Measurements from ENCODE around the gene AZI2.

Gene AZI2

DNA sequence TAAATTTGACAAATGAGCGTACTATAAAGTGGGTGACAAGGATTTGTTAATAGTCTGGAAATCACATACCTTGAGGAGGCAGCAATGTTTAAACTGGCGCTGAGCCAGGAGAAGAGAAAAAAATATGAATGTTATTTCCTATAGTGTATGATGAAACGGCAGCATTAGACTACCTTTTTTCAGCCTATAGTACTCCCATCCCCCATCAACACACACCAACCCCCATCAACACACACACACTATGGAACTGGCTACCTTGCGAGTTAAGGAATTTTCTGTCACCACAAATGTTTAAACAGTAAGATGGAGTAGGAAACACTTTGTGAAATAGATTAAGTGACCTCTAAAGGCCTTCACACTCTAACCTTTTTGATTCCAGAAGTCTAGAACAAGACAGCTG is 46.9 kb downstream of the AZI2 start:
- no peak for ATAC-seq
- TF ChIP-seq ZFP3 (CRISPR knock-in tag; IDR thresholded peaks at IDR 0.05) (no peak), ESRRG (CRISPR knock-in tag; IDR thresholded peaks at IDR 0.05) (no peak), ISL1 (CRISPR knock-in tag; IDR thresholded peaks at IDR 0.05) (no peak), SNAI2 (CRISPR knock-in tag; IDR thresholded peaks at IDR 0.05) (no peak), PPARA (CRISPR knock-in tag; IDR thresholded peaks at IDR 0.05; ENCODE audit: borderline replicate concordance) (no peak), CSDC2 (CRISPR knock-in tag; IDR thresholded peaks at IDR 0.05) (no peak), ZNF70 (CRISPR knock-in tag; IDR thresholded peaks at IDR 0.05) (no peak), BACH2 (CRISPR knock-in tag; IDR thresholded peaks at IDR 0.05; ENCODE audit: borderline replicate concordance) (no peak), ZFP30 (CRISPR knock-in tag; IDR thresholded peaks at IDR 0.05) (no peak), TCF4 (CRISPR knock-in tag; IDR thresholded peaks at IDR 0.05; ENCODE audit: borderline replicate concordance) (no peak), ZC3H10 (CRISPR knock-in tag; IDR thresholded peaks at IDR 0.05) (no peak), ZNF565 (CRISPR knock-in tag; conservative IDR thresholded peaks at IDR 0.05; ENCODE audit: low read depth) (no peak), ZNF8 (CRISPR knock-in tag; IDR thresholded peaks at IDR 0.05) (no peak), OSR1 (CRISPR knock-in tag; IDR thresholded peaks at IDR 0.05) (no peak), TOX (CRISPR knock-in tag; IDR thresholded peaks at IDR 0.05; ENCODE audit: borderline replicate concordance) (no peak)
- TF ChIP-seq, protein P1, sequence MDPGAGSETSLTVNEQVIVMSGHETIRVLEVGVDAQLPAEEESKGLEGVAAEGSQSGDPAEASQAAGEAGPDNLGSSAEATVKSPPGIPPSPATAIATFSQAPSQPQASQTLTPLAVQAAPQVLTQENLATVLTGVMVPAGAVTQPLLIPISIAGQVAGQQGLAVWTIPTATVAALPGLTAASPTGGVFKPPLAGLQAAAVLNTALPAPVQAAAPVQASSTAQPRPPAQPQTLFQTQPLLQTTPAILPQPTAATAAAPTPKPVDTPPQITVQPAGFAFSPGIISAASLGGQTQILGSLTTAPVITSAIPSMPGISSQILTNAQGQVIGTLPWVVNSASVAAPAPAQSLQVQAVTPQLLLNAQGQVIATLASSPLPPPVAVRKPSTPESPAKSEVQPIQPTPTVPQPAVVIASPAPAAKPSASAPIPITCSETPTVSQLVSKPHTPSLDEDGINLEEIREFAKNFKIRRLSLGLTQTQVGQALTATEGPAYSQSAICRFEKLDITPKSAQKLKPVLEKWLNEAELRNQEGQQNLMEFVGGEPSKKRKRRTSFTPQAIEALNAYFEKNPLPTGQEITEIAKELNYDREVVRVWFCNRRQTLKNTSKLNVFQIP (CRISPR knock-in tag; IDR thresholded peaks at IDR 0.05; ENCODE audit: borderline replicate concordance, low read depth): no peak
- TF ChIP-seq, protein P2, sequence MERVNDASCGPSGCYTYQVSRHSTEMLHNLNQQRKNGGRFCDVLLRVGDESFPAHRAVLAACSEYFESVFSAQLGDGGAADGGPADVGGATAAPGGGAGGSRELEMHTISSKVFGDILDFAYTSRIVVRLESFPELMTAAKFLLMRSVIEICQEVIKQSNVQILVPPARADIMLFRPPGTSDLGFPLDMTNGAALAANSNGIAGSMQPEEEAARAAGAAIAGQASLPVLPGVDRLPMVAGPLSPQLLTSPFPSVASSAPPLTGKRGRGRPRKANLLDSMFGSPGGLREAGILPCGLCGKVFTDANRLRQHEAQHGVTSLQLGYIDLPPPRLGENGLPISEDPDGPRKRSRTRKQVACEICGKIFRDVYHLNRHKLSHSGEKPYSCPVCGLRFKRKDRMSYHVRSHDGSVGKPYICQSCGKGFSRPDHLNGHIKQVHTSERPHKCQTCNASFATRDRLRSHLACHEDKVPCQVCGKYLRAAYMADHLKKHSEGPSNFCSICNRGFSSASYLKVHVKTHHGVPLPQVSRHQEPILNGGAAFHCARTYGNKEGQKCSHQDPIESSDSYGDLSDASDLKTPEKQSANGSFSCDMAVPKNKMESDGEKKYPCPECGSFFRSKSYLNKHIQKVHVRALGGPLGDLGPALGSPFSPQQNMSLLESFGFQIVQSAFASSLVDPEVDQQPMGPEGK (CRISPR knock-in tag; IDR thresholded peaks at IDR 0.05; ENCODE audit: borderline replicate concordance): no peak
- TF ChIP-seq, protein P3, sequence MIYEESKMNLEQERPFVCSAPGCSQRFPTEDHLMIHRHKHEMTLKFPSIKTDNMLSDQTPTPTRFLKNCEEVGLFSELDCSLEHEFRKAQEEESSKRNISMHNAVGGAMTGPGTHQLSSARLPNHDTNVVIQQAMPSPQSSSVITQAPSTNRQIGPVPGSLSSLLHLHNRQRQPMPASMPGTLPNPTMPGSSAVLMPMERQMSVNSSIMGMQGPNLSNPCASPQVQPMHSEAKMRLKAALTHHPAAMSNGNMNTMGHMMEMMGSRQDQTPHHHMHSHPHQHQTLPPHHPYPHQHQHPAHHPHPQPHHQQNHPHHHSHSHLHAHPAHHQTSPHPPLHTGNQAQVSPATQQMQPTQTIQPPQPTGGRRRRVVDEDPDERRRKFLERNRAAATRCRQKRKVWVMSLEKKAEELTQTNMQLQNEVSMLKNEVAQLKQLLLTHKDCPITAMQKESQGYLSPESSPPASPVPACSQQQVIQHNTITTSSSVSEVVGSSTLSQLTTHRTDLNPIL (CRISPR knock-in tag; IDR thresholded peaks at IDR 0.05; ENCODE audit: low read depth): no peak
- TF ChIP-seq, protein P4, sequence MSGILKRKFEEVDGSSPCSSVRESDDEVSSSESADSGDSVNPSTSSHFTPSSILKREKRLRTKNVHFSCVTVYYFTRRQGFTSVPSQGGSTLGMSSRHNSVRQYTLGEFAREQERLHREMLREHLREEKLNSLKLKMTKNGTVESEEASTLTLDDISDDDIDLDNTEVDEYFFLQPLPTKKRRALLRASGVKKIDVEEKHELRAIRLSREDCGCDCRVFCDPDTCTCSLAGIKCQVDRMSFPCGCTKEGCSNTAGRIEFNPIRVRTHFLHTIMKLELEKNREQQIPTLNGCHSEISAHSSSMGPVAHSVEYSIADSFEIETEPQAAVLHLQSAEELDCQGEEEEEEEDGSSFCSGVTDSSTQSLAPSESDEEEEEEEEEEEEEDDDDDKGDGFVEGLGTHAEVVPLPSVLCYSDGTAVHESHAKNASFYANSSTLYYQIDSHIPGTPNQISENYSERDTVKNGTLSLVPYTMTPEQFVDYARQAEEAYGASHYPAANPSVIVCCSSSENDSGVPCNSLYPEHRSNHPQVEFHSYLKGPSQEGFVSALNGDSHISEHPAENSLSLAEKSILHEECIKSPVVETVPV (CRISPR knock-in tag; IDR thresholded peaks at IDR 0.05): no peak
- TF ChIP-seq, protein P5, sequence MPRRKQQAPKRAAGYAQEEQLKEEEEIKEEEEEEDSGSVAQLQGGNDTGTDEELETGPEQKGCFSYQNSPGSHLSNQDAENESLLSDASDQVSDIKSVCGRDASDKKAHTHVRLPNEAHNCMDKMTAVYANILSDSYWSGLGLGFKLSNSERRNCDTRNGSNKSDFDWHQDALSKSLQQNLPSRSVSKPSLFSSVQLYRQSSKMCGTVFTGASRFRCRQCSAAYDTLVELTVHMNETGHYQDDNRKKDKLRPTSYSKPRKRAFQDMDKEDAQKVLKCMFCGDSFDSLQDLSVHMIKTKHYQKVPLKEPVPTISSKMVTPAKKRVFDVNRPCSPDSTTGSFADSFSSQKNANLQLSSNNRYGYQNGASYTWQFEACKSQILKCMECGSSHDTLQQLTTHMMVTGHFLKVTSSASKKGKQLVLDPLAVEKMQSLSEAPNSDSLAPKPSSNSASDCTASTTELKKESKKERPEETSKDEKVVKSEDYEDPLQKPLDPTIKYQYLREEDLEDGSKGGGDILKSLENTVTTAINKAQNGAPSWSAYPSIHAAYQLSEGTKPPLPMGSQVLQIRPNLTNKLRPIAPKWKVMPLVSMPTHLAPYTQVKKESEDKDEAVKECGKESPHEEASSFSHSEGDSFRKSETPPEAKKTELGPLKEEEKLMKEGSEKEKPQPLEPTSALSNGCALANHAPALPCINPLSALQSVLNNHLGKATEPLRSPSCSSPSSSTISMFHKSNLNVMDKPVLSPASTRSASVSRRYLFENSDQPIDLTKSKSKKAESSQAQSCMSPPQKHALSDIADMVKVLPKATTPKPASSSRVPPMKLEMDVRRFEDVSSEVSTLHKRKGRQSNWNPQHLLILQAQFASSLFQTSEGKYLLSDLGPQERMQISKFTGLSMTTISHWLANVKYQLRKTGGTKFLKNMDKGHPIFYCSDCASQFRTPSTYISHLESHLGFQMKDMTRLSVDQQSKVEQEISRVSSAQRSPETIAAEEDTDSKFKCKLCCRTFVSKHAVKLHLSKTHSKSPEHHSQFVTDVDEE (CRISPR knock-in tag; IDR thresholded peaks at IDR 0.05): no peak

DNA sequence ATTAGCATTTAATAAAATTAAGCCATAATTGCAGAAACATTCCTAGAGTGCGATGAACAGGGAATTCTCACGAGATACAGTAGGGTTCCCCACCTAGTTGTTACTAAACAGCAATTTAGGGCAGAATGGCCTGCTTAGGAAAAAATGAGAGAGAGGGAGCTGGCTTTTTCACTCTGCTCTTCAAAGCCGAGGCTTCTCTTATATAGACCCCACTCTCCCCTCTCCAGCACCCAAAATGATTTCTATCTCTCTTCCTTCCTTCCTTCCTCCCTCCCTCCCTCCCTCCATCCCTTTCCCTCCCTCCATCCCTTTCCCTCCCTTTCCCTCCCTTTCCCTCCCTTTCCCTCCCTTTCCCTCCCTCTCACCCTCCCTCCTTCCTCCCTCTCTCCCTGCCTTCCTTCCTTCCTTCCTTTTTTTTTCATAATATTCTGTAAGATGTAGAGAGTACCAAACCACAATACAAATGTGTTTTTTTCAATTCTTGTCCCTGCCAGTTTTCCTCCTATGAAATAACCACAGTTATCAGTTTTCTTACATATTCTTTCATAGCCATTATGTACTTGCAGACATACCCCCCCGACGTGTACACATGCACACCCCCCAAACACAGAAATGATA is 48.2 kb downstream of the AZI2 start:
- TF ChIP-seq ZNF70 (CRISPR knock-in tag; IDR thresholded peaks at IDR 0.05) (no peak), RARB (CRISPR knock-in tag; IDR thresholded peaks at IDR 0.05) (no peak), ZNF8 (CRISPR knock-in tag; IDR thresholded peaks at IDR 0.05) (no peak), GLIS3 (CRISPR knock-in tag; IDR thresholded peaks at IDR 0.05) (no peak), SNAI2 (CRISPR knock-in tag; IDR thresholded peaks at IDR 0.05) (no peak), ZFP3 (CRISPR knock-in tag; IDR thresholded peaks at IDR 0.05) (no peak), ARNTL (CRISPR knock-in tag; IDR thresholded peaks at IDR 0.05; ENCODE audit: borderline replicate concordance, low read depth) (no peak), BACH2 (CRISPR knock-in tag; IDR thresholded peaks at IDR 0.05; ENCODE audit: borderline replicate concordance) (no peak), PPARA (CRISPR knock-in tag; IDR thresholded peaks at IDR 0.05; ENCODE audit: borderline replicate concordance) (no peak), CSDC2 (CRISPR knock-in tag; IDR thresholded peaks at IDR 0.05) (no peak), ZNF565 (CRISPR knock-in tag; conservative IDR thresholded peaks at IDR 0.05; ENCODE audit: low read depth) (no peak), TCF4 (CRISPR knock-in tag; IDR thresholded peaks at IDR 0.05; ENCODE audit: borderline replicate concordance) (no peak), ZFP30 (CRISPR knock-in tag; IDR thresholded peaks at IDR 0.05) (no peak)
- TF ChIP-seq, protein P4 (CRISPR knock-in tag; IDR thresholded peaks at IDR 0.05): no peak
- TF ChIP-seq, protein P1 (CRISPR knock-in tag; IDR thresholded peaks at IDR 0.05; ENCODE audit: borderline replicate concordance, low read depth): no peak
- TF ChIP-seq, protein P3 (CRISPR knock-in tag; IDR thresholded peaks at IDR 0.05; ENCODE audit: low read depth): no peak

More for the DNA sequence above, 48.2 kb downstream of the AZI2 start:
- ATAC-seq: no peak

All from SK-N-SH treated with all-trans-retinoic acid at 6 μM for 48 hours (cell line).